ENCODE measurements around the gene CENPN.

Gene CENPN

DNA sequence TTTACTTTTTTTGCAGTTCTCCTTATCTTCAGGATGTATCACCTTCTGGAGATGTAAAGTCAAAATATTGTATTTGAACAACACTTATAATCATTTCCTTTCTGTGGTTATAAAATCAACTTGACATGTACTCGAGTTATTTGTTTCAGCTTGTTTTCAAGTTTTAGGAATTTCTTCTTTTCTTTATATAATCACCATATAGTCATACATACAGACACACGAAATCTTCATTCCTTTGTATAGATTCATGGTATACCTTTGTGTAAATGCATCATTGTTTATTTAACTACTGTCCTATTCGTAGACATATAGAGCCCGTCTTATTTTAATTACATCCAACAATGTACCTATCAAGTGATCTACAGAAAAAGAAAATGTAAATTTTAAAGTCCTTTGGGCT is 40.4 kb upstream of the CENPN start:
- TF ChIP-seq, protein P1, sequence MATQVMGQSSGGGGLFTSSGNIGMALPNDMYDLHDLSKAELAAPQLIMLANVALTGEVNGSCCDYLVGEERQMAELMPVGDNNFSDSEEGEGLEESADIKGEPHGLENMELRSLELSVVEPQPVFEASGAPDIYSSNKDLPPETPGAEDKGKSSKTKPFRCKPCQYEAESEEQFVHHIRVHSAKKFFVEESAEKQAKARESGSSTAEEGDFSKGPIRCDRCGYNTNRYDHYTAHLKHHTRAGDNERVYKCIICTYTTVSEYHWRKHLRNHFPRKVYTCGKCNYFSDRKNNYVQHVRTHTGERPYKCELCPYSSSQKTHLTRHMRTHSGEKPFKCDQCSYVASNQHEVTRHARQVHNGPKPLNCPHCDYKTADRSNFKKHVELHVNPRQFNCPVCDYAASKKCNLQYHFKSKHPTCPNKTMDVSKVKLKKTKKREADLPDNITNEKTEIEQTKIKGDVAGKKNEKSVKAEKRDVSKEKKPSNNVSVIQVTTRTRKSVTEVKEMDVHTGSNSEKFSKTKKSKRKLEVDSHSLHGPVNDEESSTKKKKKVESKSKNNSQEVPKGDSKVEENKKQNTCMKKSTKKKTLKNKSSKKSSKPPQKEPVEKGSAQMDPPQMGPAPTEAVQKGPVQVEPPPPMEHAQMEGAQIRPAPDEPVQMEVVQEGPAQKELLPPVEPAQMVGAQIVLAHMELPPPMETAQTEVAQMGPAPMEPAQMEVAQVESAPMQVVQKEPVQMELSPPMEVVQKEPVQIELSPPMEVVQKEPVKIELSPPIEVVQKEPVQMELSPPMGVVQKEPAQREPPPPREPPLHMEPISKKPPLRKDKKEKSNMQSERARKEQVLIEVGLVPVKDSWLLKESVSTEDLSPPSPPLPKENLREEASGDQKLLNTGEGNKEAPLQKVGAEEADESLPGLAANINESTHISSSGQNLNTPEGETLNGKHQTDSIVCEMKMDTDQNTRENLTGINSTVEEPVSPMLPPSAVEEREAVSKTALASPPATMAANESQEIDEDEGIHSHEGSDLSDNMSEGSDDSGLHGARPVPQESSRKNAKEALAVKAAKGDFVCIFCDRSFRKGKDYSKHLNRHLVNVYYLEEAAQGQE (IDR thresholded peaks at IDR 0.05; ENCODE audit: insufficient read depth in 1 of 2, low read depth in 2 of 2, low read length in 2 of 2) = no peak
- no peak for TF ChIP-seq TAF1 (IDR thresholded peaks at IDR 0.05; ENCODE audit: borderline replicate concordance, insufficient read depth, low read length)
- no peak for TF ChIP-seq SIN3A (IDR thresholded peaks at IDR 0.05; ENCODE audit: borderline replicate concordance, insufficient read depth, low read length)
- no peak for TF ChIP-seq FOXP2 (optimal IDR thresholded peaks at IDR 0.05; ENCODE audit: borderline replicate concordance, extremely low read depth, extremely low read length, insufficient read depth)
- no peak for TF ChIP-seq POLR2AphosphoS5 (IDR thresholded peaks at IDR 0.05; ENCODE audit: low read depth, low read length)

DNA sequence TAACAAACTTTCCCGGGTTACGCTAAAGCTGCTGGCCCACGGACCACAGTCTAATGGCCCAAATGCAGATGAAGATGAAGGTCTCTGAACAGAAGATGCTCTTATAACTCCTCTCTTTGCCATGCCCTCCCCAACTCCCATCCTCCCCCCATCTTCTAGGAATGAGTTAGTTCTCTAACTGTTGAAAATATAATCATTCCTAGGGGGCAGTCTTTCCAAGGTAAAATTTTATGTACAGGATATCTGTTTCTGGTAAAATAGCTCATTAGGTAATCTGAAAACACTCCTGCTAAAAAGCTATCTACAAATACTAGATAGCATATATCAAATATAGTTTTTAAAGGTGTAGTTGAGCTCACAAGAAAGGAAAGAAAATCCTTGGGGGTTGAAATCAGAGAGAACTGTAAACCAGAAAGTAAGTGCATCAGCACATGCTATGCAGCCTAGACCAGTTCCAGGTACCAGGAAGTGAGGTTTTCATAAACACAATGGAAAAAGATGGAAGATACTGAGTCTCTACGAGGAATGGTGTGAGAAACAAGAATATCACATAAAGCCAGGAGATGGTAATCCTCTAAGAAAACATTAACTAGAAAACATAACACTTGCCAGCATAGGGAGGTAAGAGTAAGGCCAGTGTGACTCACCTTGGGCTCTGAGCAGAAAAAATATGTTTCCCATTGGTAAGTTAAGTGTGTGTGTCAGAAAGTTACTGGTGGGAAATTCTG is 38.5 kb upstream of the CENPN start:
- TF ChIP-seq, protein P1 (IDR thresholded peaks at IDR 0.05; ENCODE audit: insufficient read depth in 1 of 2, low read depth in 2 of 2, low read length in 2 of 2) = no peak
- TF ChIP-seq POLR2AphosphoS5 (IDR thresholded peaks at IDR 0.05; ENCODE audit: low read depth, low read length) (no peak), SIN3A (IDR thresholded peaks at IDR 0.05; ENCODE audit: borderline replicate concordance, insufficient read depth, low read length) (no peak), TAF1 (IDR thresholded peaks at IDR 0.05; ENCODE audit: borderline replicate concordance, insufficient read depth, low read length) (no peak), FOXP2 (optimal IDR thresholded peaks at IDR 0.05; ENCODE audit: borderline replicate concordance, extremely low read depth, extremely low read length, insufficient read depth) (no peak)

DNA sequence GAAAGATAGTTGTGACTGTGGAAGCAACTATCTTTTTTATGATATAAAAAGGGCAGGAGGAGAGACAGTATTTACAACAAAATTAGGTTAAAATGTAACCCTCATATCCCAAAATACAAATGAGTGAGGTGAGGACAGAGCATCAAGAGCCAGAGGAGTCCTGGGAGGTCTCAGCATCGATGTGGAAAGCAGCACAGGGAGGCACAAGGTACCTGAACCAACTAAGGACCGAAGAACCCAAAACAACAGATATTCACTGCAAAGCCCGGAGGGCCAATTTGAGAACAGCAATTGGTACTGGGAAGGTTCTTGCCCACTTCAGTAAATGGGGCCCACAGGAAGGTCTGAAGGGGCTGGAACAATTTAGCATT is 37.9 kb upstream of the CENPN start:
- no peak for TF ChIP-seq TAF1 (IDR thresholded peaks at IDR 0.05; ENCODE audit: borderline replicate concordance, insufficient read depth, low read length)
- TF ChIP-seq, protein P1 (IDR thresholded peaks at IDR 0.05; ENCODE audit: insufficient read depth in 1 of 2, low read depth in 2 of 2, low read length in 2 of 2) = no peak
- no peak for TF ChIP-seq POLR2AphosphoS5 (IDR thresholded peaks at IDR 0.05; ENCODE audit: low read depth, low read length)
- no peak for TF ChIP-seq SIN3A (IDR thresholded peaks at IDR 0.05; ENCODE audit: borderline replicate concordance, insufficient read depth, low read length)
- TF ChIP-seq FOXP2 (optimal IDR thresholded peaks at IDR 0.05; ENCODE audit: borderline replicate concordance, extremely low read depth, extremely low read length, insufficient read depth) = no peak

DNA sequence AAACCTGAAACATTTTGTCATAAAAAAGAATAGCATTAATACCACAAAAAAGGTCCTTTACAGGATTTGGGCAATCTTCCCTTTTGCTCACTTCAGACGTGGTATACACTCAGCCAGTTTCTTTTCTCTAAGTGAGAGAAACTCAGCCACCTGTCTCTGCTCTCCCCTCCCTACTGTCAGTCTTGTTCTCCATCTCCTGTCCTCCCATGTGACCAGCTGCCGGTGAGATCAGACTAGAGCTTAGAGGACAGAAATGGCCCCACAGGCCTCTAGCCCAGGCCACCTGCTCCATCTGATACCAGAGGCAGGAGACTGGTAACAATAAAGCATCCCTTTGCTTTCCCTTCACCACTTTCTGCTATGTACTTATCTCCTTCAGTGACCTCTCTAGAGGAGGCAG is 35.2 kb upstream of the CENPN start:
- TF ChIP-seq, protein P1 (IDR thresholded peaks at IDR 0.05; ENCODE audit: insufficient read depth in 1 of 2, low read depth in 2 of 2, low read length in 2 of 2) = no peak
- no peak for TF ChIP-seq POLR2AphosphoS5 (IDR thresholded peaks at IDR 0.05; ENCODE audit: low read depth, low read length)
- no peak for TF ChIP-seq TAF1 (IDR thresholded peaks at IDR 0.05; ENCODE audit: borderline replicate concordance, insufficient read depth, low read length)
- TF ChIP-seq FOXP2 (optimal IDR thresholded peaks at IDR 0.05; ENCODE audit: borderline replicate concordance, extremely low read depth, extremely low read length, insufficient read depth) = no peak
- TF ChIP-seq SIN3A (IDR thresholded peaks at IDR 0.05; ENCODE audit: borderline replicate concordance, insufficient read depth, low read length) = no peak

Data from PFSK-1 (cell line).